A673 (cell line): ENCODE measurements around the gene MORN1. TPM values are rescaled to one million over a fixed set of nuclear protein-coding genes. Genes with fewer than 3 reads are reported as not detected.

Experiments used
- BruUV-seq: library from RNA; stranded (reverse); fragments of 400-500 nt; replicated peaks from 2 replicates; lab custom pipeline; 2021; lab: Mats Ljungman, UMichigan
- CTCF ChIA-PET: fragments of 300-600 bp; sonication (Branson Sonifier 250); formaldehyde crosslinking; loops from one replicate; lab custom pipeline; 2022; ENCODE audit warnings: antibody characterized with exemption; lab: Charles Lee
- POLR2A ChIA-PET: fragments of 300-600 bp; sonication (Branson Sonifier 250); formaldehyde crosslinking; loops from one replicate; lab custom pipeline; 2022; ENCODE audit warnings: antibody characterized with exemption; ENCODE audit not compliant: low non-redundant PET; lab: Charles Lee
- DNase-seq: peaks from one replicate; pipeline ENCODE4 v3.0.0-alpha.2; 2015; ENCODE audit warnings: low spot score
- H3K27ac ChIP-seq: fragments of 200-600 bp; sonication (generic); 2 replicates; pipeline ENCODE4 v1.5.1; 2016; ENCODE audit warnings: mixed run types, low read depth, mild to moderate bottlenecking, mixed read lengths, antibody characterized with exemption, low read length; ENCODE audit not compliant: poor library complexity, severe bottlenecking
- H3K27me3 ChIP-seq: fragments of 200-600 bp; sonication (generic); replicated peaks from 2 replicates; pipeline ENCODE4 v1.6.1; 2017; ENCODE audit warnings: mixed run types, low read depth, mild to moderate bottlenecking, mixed read lengths, antibody characterized with exemption, low read length; ENCODE audit not compliant: insufficient read depth, poor library complexity
- H3K36me3 ChIP-seq: fragments of 200-600 bp; sonication (generic); 2 replicates; pipeline ENCODE4 v1.6.1; 2016; ENCODE audit warnings: mixed run types, mild to moderate bottlenecking, mixed read lengths, antibody characterized with exemption, low read length; ENCODE audit not compliant: insufficient read depth, poor library complexity, severe bottlenecking
- H3K4me1 ChIP-seq: fragments of 200-600 bp; sonication (generic); 2 replicates; pipeline ENCODE4 v1.6.1; 2017; ENCODE audit warnings: mixed run types, mild to moderate bottlenecking, mixed read lengths, antibody characterized with exemption, low read length; ENCODE audit not compliant: insufficient read depth, poor library complexity, severe bottlenecking
- H3K4me3 ChIP-seq: fragments of 200-600 bp; sonication (generic); 2 replicates; pipeline ENCODE4 v1.5.1; 2016; ENCODE audit warnings: low read depth, mixed run types, mild to moderate bottlenecking, mixed read lengths, low read length; ENCODE audit not compliant: poor library complexity, severe bottlenecking
- H3K9me3 ChIP-seq: fragments of 200-600 bp; sonication (generic); 2 replicates; pipeline ENCODE4 v1.6.1; 2016; ENCODE audit warnings: mixed run types, low read depth, mild to moderate bottlenecking, mixed read lengths, antibody characterized with exemption, low read length; ENCODE audit not compliant: poor library complexity, severe bottlenecking
- EZH2 ChIP-seq: fragments of 200-600 bp; sonication (generic); IDR thresholded peaks from 2 replicates; pipeline ENCODE4 v1.6.1; 2017; ENCODE audit warnings: borderline replicate concordance, low read depth, mild to moderate bottlenecking, mixed read lengths, antibody characterized with exemption, low read length; ENCODE audit not compliant: poor library complexity, severe bottlenecking
- intact Hi-C: fragments of 100-400 bp; cut with micrococcal nuclease; formaldehyde crosslinking; loops from one replicate; pipeline ENCODE4 v1.10.0; 2022; ENCODE audit not compliant: unreplicated experiment
- total RNA-seq: library from RNA; stranded (reverse); gene quantifications from 2 replicates; pipeline ENCODE4 v1.2.3, GENCODE V29; 2021
- TF ChIP-seq, protein P1 (sequence below): fragments of 300-800, 200-600 bp; sonication (generic); conservative IDR thresholded peaks from 2 replicates; pipeline ENCODE4 v1.5.1; 2017; ENCODE audit warnings: low read depth, mild to moderate bottlenecking, antibody characterized with exemption, low read length, moderate library complexity, mixed read lengths

MORN1 gene
- total RNA-seq, 1 experiment from 2014 or later, result 24.7 TPM

DNA sequence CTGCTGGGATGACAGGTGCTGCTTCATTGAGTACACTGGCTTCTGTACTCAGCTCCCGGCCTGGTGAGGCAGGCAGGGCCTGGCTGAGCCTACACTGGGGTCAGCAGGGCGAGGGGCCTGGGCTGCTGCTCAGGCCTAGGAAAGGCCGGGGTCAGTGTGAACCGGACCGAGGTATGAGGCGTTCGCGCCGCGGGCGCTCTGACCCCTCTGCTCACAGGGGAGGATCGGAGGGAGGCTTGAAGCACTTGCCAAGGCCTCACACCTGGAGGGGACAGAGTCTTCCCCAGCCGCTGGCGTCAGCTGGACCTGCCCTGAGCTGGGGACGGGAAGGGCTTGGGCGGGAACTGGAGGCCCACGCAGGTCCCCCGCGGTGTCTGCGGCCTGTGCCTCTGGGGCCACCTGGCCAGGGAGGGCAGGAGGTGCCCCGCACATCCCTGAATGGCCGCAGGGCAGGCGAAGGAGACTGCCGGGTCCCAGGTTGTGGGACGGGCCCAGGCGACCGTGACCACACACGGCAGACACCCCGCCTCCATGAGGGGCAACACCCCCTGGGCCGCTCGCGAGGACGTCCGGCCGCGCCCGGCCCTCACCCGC lies 20.5 kb upstream of the MORN1 start:
- no peak for DNase-seq
- peak overlapping the region; percentile 99 for H3K4me3 ChIP-seq
- H3K4me1 ChIP-seq, result peaks cover 16% of the 10 kb centered on the region
- CTCF ChIA-PET, result no interaction called here
- peak overlapping the region; percentile 89 for H3K27ac ChIP-seq
- intact Hi-C loops, result no loop called here
- no peak for TF ChIP-seq EZH2
- TF ChIP-seq, protein P1, sequence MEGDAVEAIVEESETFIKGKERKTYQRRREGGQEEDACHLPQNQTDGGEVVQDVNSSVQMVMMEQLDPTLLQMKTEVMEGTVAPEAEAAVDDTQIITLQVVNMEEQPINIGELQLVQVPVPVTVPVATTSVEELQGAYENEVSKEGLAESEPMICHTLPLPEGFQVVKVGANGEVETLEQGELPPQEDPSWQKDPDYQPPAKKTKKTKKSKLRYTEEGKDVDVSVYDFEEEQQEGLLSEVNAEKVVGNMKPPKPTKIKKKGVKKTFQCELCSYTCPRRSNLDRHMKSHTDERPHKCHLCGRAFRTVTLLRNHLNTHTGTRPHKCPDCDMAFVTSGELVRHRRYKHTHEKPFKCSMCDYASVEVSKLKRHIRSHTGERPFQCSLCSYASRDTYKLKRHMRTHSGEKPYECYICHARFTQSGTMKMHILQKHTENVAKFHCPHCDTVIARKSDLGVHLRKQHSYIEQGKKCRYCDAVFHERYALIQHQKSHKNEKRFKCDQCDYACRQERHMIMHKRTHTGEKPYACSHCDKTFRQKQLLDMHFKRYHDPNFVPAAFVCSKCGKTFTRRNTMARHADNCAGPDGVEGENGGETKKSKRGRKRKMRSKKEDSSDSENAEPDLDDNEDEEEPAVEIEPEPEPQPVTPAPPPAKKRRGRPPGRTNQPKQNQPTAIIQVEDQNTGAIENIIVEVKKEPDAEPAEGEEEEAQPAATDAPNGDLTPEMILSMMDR, result no peak
- H3K36me3 ChIP-seq, result peaks cover 7% of the 10 kb centered on the region
- no TSS peak for BruUV-seq
- H3K27me3 ChIP-seq, result peaks cover 18% of the 10 kb centered on the region
- H3K9me3 ChIP-seq, result no peaks in the 10 kb centered on the region
- POLR2A ChIA-PET, result no interaction called here

DNA sequence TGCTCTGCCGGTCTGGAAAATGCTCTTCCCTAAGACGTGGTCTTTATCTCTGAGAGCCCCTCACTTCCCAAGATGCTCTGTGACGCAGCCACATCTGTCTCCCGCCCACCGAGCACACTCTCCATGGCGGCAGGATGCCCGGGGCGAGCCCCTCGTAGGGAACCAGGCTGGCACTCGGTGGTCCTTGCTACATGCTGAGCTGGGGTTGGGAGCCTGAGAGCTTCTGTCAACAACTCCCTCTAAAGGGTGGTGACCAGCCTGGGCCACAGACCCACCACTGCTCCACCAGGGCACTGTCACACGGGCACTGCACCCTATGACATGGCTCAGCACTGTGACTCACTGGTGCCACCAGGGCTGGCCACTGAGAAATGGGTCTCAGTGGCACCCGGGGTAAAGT lies 18.4 kb upstream of the MORN1 start:
- H3K4me1 ChIP-seq, result peaks cover 16% of the 10 kb centered on the region
- H3K4me3 ChIP-seq, result no peak overlapping the region
- intact Hi-C loops, result no loop called here
- no peak overlapping the region for H3K27ac ChIP-seq
- H3K27me3 ChIP-seq, result no peaks in the 10 kb centered on the region
- BruUV-seq, result no TSS peak
- POLR2A ChIA-PET, result no interaction called here
- no peak for DNase-seq
- CTCF ChIA-PET, result no interaction called here
- TF ChIP-seq EZH2, result no peak
- TF ChIP-seq, protein P1, result no peak
- H3K9me3 ChIP-seq, result no peaks in the 10 kb centered on the region
- peaks cover 17% of the 10 kb centered on the region for H3K36me3 ChIP-seq

DNA sequence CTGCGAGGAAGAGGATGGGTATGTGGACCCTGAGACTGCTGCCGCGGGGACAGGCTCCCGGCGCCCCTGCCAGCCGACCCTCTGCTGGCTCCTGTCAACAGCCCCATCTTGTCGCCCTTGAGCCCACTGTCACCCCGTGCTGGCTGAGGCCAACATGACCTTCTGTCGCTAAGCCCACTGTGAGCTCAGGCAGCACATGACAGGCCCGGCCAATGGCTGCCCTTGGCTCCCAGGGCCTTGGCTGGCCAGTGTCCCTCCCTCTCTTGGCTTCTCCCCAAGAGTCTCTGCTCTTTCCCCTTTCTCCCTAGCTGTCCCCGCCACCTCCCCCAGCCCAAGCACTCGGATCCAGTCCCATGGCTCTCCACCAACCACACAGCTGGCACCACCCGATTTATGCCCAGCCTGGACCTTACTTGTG lies 17.5 kb upstream of the MORN1 start:
- H3K36me3 ChIP-seq, result peaks cover 26% of the 10 kb centered on the region
- no peaks in the 10 kb centered on the region for H3K27me3 ChIP-seq
- no peaks in the 10 kb centered on the region for H3K9me3 ChIP-seq
- no peak for TF ChIP-seq EZH2
- intact Hi-C loops, result no loop called here
- ChIA-PET CTCF (no interaction called here), POLR2A (no interaction called here)
- no peak overlapping the region for H3K4me3 ChIP-seq
- DNase-seq, result no peak
- no TSS peak for BruUV-seq
- peaks cover 11% of the 10 kb centered on the region for H3K4me1 ChIP-seq
- no peak overlapping the region for H3K27ac ChIP-seq

DNA sequence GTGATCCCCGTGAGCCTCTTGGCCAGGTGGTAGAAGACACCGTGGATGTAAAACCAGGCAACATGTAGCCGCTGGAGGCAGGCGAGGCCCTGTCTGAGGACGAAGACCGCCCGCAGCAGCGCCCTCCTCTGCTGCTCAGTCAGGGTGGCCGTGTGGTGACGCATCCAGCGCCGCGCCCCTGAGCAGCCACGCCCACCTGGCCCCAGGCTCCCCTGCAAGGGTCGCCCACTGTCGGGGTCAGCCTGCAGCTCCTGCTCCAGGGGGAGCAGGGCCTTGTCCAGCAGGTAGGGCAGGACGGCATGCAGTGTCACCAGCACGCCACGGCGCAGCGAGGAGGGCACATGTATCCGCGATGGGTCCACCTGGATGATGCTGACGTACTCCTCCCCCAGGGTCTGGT lies 17.1 kb upstream of the MORN1 start:
- intact Hi-C loops, result no loop called here
- no TSS peak for BruUV-seq
- Histone ChIP-seq H3K36me3 (peaks cover 30% of the 10 kb centered on the region), H3K27ac (no peak overlapping the region), H3K4me3 (no peak overlapping the region), H3K4me1 (peaks cover 7% of the 10 kb centered on the region), H3K9me3 (no peaks in the 10 kb centered on the region), H3K27me3 (no peaks in the 10 kb centered on the region)
- DNase-seq, result no peak
- TF ChIP-seq, protein P1, result no peak
- ChIA-PET CTCF (no interaction called here), POLR2A (no interaction called here)
